Right kidney (tissue), 1 donor: Measurements from ENCODE around the gene DHX15.
"Not testable (repeated sequence)": the region's sequence is repeated elsewhere in the genome, so short reads cannot be mapped to it uniquely, and the experiment has no call there.

Source experiments
- DNase-seq: peaks from one replicate; pipeline ENCODE4 v3.0.0-alpha.2; 2016

DHX15 gene

DNA sequence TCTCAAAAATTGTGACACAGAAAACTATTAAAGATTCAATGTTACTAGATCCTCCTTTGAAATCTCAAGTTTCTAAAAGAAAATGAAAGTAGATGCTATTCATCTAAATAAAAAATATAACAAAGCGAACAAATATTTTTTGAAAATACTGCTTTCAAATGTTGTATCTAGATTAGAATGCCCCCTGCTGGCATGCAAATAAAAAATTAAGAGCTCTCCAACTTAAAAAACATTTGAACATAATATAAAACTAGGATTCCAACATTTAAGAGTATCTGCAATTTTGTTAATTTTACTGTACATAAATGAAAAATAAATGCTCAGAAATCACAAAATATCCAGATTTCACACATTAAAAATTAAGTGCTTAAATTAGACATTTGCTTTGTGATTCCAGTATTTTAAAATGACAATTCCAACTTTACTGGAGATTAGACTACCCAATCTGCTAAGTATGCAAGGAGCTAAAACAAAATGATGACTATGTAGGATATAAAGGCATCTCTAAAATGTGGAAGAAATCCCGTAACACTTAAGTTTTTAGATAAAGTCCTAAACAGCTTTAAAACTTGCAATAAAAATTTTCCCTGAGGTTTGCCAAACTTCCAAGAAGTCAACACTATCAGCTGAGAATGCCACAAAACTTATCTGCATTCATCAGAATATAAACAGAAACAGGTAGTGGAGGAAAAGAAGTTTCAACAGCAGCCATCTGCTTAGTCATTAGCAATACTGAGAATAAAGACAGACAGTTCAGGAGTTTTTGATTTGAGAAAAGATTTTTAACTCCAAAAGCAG, 32.7 kb downstream of the DHX15 start:
- DNase-seq, result no peak

DNA sequence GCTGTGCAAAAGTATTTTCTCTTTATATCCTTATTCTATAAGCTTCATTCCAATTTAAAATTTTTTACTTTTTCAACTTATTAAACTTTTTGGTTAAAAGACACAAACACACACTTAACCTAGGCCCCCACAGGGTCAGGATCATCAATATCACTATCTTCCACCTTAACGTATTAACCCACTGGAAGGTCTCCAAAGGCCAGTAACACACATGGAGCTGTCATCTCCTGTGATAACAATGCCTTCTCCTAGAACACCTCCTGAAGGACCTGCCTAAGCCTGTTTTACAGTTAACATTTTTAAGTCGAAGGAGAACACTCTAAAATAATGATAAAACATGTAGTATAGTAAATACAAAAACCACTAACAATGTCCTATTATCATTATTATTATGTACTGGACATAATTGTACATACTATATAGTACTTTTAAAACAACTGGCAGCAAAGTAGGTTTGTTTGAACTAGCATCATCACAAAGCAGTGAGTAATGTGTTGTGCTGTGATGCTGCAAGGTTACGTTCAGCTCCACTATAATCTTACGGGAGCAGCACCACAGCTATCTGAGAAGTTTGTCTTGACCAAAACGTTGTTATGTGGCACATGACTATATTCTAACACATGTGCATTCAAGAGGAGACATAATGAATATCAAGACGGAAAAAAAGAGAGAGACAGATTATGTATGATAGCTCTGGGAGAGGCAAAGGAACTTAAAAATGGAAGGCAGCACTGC, 33.7 kb downstream of the DHX15 start:
- DNase-seq, result no peak

DNA sequence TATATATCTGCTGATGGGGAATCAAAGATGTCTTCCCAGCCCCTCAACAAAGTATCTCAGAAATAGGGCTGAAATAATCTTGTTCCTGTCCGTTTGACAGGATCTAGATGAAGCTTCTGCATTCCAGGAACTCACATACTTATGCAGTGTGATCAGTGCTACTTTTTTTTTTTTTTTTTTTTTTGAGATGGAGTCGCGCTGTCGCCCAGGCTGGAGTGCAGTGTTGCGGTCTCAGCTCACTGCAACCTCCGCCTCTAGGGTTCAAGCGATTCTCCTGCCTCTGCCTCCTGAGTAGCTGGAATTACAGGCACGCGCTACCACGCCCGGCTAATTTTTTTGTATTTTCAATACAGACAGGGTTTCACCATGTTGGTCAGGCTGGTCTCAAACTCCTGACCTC, 36.4 kb downstream of the DHX15 start:
- no peak for DNase-seq

DNA sequence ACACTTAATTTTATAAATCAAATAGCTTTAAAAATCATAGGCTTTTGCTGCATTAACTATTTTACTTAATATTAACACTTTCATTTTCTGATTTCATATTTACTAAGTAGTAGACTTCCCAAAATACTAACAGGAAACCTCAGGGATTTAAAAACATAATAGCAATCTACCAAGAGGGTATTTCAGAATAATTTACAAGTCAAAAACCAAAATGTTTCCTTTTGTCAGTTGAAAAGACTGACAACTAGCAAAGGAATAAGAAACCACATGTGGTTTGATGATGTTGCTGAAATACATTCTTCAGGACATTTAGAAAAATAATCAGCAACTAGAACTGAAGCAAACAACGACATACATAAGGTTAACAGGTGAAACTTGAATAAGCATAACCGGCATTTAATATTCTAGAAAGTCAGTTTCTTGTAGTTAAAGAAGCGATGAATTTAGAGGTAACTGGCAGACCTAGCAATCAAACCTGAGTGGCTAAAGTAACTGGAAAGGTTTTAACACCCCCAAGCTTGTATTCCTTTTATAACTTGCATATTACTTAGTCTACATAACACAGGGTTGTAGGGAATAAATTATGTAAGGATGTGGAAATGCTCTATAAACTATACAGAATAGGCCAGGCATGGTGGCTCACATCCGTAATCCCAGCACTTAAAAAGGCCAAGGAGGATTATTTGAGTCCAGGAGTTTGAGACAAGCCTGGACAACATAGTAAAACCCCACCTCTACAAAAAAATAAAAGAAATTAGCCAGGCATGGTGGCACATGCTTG, 40.0 kb downstream of the DHX15 start:
- no peak for DNase-seq

DNA sequence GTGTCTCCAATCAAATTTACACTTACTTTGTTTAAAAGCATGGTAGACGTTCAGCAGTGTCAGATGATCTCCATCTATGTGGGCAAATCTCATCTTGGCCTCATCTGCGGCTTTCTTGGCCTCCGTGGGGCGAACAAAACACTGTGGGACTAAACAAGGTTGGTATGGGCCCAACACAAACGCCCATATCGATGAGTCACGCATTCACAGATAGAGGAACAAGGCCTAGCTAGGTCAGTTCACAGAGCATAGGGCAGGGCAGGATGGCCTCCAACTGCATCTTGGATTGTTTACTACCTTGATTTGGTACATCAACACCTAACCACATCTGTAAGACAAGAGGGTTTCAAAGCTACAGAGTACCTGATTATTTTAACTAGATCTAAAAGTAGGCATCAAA, 47.3 kb downstream of the DHX15 start:
- no peak for DNase-seq

DNA sequence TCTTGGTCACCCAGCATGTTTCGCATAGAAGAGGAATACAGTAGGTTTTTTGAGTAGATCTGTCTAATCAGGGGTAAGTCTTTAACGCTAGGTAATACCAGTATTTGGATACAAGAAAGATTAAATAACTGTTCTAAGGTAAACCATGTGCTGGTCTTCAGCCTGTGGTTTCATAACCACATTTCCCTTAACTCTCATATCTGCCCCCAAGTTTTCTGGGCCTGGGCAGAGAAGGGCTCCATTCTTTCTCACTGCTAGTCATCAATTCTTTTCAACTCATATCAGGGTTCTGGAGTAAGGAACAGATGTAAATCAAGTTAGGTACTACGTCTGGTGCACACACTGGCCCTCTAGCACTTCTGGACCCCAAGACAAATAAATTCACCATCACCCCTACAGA, 49.0 kb downstream of the DHX15 start:
- no peak for DNase-seq

DNA sequence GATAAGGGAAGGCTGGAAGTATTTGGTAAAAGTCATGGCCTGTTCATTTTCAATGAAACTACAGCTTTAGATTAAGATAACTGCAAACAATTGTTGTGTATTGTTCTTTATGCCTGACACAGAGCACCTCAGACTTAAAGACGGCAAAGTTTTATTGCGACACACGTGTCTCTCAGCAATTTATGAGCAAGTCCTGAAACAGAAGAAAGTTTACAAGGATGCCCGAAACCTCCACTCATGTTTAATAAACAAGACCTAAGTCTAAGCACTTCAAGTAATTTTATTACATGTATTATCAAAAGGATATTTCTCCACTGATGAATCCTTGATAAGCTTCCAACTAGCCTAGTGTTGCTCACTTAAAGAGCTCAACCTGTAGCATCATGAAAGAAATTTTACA, 51.0 kb downstream of the DHX15 start:
- DNase-seq, result no peak

DNA sequence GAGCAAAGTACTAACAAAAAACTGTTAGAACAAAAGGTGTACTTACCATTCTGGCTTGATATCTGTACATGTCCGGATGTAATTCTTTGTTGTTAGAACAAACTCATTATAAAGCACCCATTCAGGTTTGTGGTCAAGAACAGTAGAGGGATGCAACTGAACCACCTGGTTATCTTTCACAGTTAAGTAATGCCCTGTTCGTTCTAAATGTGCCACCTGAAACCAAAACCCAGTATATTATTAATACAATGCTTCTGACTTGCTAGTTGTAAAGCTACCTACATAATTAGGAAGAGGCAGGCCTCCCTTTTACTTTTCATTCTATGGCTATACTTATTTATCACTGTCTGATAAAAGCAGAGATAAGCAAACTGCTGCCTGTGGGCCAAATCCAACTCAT, 54.8 kb downstream of the DHX15 start:
- DNase-seq, result no peak

- no peak for DNase-seq
Observed at GRCh38 chr4:24527371-24527770, 57.0 kb downstream of the DHX15 start.

GRCh38 chr4:24521544-24521943, 62.8 kb downstream of the DHX15 start:
- no peak for DNase-seq

DNA sequence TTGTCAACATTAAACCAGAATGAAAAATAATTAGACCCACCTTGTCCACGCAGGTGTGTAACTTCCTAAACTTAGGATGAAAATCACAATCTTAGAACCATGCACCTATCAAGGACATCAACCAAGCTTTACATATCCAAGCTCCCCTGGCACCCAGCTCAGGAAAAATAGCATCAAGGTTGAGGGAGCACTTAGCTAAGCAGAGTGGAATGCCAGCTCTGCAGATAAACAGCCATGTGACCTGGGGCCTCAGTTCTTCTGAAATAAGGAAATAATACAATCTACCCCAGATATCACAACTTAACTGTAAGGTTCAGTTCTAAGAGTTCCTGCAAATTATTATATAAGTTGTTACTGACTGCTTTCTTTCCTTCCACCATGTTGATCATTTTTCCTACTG, 64.7 kb downstream of the DHX15 start:
- DNase-seq, result no peak

DNA sequence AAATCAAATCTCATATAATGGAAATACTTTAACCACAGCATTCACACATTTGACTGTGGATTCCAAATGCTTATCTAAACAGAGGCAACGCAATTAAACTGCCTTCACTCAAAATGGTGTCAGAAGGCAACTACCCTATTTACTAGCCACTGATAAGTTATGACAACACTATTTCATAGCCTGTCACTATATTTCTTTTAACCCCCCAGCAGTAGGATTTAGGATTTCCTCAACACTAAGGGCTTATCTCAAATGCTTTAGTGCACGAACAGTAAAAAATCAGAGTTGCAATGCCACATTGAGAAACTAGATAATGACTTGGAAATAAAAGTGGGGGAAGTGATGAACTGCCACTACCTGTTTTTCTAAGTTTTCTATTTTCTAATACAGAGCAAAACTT, 66.7 kb downstream of the DHX15 start:
- DNase-seq, result no peak

DNA sequence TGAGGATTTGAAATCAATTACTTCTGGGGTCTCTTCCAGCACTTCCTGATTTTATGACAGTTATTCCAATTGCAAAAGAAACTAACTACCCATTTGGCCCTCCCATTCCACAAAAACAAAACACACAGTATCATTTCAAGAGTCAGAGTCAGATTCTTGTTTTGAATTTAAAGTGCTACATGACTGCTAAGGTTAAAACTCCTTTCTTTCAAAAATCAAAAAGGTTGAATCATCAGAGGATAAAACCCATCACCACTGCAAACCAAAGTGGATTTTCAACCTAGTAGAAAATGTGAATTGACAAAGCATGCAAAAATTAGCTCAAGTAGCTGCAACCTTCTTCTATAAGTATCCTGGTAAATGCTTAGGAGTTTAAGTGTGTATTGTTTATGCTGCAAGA, 67.4 kb downstream of the DHX15 start:
- DNase-seq, result no peak

- DNase-seq, result no peak
Observed at GRCh38 chr4:24515698-24516097, 68.7 kb downstream of the DHX15 start.

DNA sequence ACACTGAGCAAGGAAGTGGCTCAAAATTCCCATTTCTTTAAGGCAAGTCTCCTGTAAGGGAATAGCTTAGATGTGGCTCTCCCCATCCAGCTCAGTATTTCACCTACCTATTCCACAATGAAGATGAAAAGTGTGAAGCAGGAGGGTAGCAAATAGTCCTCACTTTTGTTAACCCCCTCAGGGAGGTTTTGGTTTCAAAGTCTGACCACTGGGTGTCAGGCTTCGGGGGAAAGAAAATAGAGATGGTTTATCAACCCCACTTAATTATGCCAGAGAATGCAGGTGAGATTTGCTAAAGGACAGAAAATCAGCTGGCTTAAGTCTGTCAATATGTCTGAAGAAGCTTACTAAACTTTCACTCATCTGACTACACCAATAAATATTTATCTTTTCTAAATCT, 69.5 kb downstream of the DHX15 start:
- DNase-seq, result no peak

- no peak for DNase-seq
Observed at GRCh38 chr4:24513718-24514117, 70.6 kb downstream of the DHX15 start.

DNA sequence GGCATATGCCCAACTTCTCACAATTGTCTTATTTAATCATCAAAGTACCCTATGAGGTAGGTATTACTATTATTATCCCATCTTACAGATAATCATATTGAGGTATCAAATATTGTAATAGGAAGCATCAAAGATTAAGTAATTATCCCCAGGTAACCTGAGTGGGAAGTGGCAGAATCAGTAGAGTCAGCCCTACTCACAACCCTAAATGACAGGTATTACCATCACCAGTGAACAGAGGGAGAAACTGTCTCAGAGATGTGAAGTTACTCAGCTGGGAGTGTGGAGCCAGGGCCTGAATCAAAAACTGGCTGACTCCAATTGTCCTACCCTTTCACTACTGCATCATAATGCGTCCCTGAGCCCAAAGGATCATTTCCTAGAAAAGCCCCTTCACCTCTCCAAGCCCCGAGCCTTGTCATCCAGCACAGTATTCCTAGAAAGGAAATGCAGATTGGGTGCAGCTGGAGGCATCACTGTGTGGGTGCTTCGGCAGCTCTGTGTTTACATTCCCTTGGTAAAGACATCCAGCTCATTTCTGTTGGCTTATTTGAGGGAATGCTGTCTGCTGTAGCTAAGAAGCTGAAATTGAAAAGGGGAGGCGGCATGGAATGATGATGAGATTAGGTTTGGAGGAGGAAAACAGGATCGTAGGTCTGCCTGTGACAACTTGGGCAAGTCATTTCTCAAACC, 72.8 kb downstream of the DHX15 start:
- no peak for DNase-seq

- no peak for DNase-seq
Observed at GRCh38 chr4:24510091-24510490, 74.3 kb downstream of the DHX15 start.

DNA sequence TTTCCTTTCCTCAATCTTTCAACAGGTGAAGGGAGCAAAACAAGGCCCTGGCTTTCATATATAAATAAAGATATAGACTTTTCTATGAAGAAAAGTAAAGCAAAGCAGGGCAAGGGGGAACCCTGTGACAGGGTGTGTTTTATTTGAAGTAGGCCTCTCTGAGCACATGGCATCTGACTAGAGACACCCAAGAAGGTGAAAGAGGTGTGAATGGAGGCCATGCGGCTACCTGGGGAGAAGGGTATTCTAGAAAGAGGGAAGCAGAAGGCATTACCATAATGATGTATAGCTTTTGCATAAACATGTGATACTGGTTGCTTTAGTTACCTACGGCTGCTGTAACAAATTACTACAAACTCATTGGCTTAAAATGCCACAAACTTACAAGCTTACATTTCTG, 75.8 kb downstream of the DHX15 start:
- DNase-seq, result no peak

- DNase-seq, result no peak
Observed at GRCh38 chr4:24507439-24507838, 76.9 kb downstream of the DHX15 start.

GRCh38 chr4:24503090-24503489, 81.3 kb downstream of the DHX15 start:
- not testable (repeated sequence) for DNase-seq

DNA sequence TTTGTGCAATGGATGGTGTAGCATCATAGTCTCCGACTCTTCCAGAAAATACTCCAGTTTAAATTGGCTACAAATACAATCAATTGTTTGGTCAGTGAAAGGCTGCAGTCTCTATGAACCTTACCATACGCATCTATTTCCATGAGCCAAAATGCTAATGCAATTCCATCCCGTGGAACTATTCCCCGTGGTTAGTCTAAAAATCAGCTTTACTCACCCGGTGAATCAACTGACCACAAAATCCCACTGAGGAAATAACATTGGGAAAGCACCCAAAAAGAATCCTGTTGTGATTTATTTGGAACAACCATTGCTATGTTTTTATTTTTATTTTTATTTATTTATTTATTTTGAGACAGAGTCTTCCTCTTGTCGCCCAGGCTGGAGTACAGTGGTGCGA, 87.1 kb downstream of the DHX15 start:
- DNase-seq, result no peak

- DNase-seq, result no peak
Observed at GRCh38 chr4:24496597-24496996, 87.8 kb downstream of the DHX15 start.
